MM.1S (cell line): ENCODE measurements around the gene RNF11.

Source experiments
- DNase-seq: peaks from one replicate; pipeline ENCODE4 v3.0.0-alpha.2; 2015
- H2AFZ ChIP-seq: fragments of 300-600 bp; sonication (generic); 2 replicates; pipeline ENCODE4 v1.6.0; 2016; ENCODE audit warnings: antibody characterized with exemption, low read length
- H3F3A ChIP-seq: fragments of 300-600 bp; sonication (generic); 2 replicates; pipeline ENCODE4 v1.6.1; 2016; ENCODE audit warnings: mild to moderate bottlenecking, antibody characterized with exemption, low read length, moderate library complexity, mixed read lengths; ENCODE audit not compliant: insufficient read depth
- H3K27ac ChIP-seq: fragments of 300-600 bp; sonication (generic); 2 replicates; pipeline ENCODE4 v1.5.1; 2016; ENCODE audit warnings: mild to moderate bottlenecking, low read length
- H3K27me3 ChIP-seq: fragments of 300-600 bp; sonication (generic); replicated peaks from 2 replicates; pipeline ENCODE4 v1.6.0; 2016; ENCODE audit warnings: low read length; ENCODE audit not compliant: insufficient read depth
- H3K36me3 ChIP-seq: fragments of 300-600 bp; sonication (generic); replicated peaks from 2 replicates; pipeline ENCODE4 v1.6.1; 2016; ENCODE audit warnings: mild to moderate bottlenecking, low read length, mixed read lengths; ENCODE audit not compliant: insufficient read depth
- H3K4me1 ChIP-seq: fragments of 300-600 bp; sonication (generic); 2 replicates; pipeline ENCODE4 v1.6.1; 2016; ENCODE audit warnings: low read length, mixed read lengths
- H3K4me2 ChIP-seq: fragments of 300-600 bp; sonication (generic); 2 replicates; pipeline ENCODE4 v1.6.0; 2016; ENCODE audit warnings: low read depth, low read length
- H3K4me3 ChIP-seq: fragments of 300-600 bp; sonication (generic); 2 replicates; pipeline ENCODE4 v1.5.1; 2016; ENCODE audit warnings: low read length, mixed read lengths
- H3K79me2 ChIP-seq: fragments of 300-600 bp; sonication (generic); 2 replicates; pipeline ENCODE4 v1.6.1; 2016; ENCODE audit warnings: mixed run types, low read length, mixed read lengths
- H3K9ac ChIP-seq: fragments of 300-600 bp; sonication (generic); 2 replicates; pipeline ENCODE4 v1.6.1; 2016; ENCODE audit warnings: low read length, mixed read lengths
- H3K9me2 ChIP-seq: fragments of 300-600 bp; sonication (generic); replicated peaks from 2 replicates; pipeline ENCODE4 v1.6.1; 2016; ENCODE audit warnings: mild to moderate bottlenecking, low read length, mixed read lengths; ENCODE audit not compliant: insufficient read depth
- H3K9me3 ChIP-seq: fragments of 300-600 bp; sonication (generic); replicated peaks from 2 replicates; pipeline ENCODE4 v1.6.1; 2016; ENCODE audit warnings: mild to moderate bottlenecking, low read length, mixed read lengths; ENCODE audit not compliant: insufficient read depth
- H4K20me1 ChIP-seq: fragments of 300-600 bp; sonication (generic); 2 replicates; pipeline ENCODE4 v1.6.1; 2016; ENCODE audit warnings: mild to moderate bottlenecking, low read length, moderate library complexity, mixed read lengths; ENCODE audit not compliant: insufficient read depth
- CTCF ChIP-seq: fragments of 300-600 bp; sonication (generic); IDR thresholded peaks from 2 replicates; pipeline ENCODE4 v1.5.1; 2016; ENCODE audit warnings: antibody characterized with exemption, low read length, mixed read lengths
- EZH2 ChIP-seq: fragments of 300-600 bp; sonication (generic); optimal IDR thresholded peaks from 2 replicates; pipeline ENCODE3; 2017; ENCODE audit warnings: low read depth, mild to moderate bottlenecking, antibody characterized with exemption, low read length, mixed read lengths
- EZH2phosphoT487 ChIP-seq: fragments of 300-600 bp; sonication (generic); IDR thresholded peaks from 2 replicates; pipeline ENCODE4 v1.6.1; 2018; ENCODE audit warnings: antibody characterized with exemption, low read length

The RNF11 gene

DNA sequence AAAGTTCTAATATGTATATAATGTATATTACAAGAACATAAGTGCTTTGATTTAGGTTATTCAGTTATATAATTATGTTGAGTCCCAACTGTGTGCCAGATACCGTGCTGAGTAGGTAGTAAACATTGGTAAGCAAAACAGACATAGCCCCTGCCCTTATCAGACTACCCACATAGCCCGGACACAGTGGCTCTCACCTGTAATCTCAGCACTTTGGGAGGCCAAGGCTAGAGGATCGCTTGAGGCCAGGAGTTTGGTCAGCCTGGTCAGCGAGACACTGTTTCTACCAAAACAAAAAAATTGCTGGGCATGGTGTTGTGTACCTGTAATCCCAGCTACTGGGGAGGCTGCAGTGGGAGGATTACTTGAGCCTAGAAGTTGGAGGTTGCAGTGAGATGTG, 30.7 kb downstream of the RNF11 start:
- H3K4me2 ChIP-seq, result no peak overlapping the region
- no peaks in the 10 kb centered on the region for H3K9me2 ChIP-seq
- H3K27me3 ChIP-seq, result no peaks in the 10 kb centered on the region
- no peaks in the 10 kb centered on the region for H3K4me1 ChIP-seq
- H3K9me3 ChIP-seq, result no peaks in the 10 kb centered on the region
- H3K79me2 ChIP-seq, result peaks cover 64% of the 10 kb centered on the region
- H3K36me3 ChIP-seq, result no peaks in the 10 kb centered on the region
- H4K20me1 ChIP-seq, result no peaks in the 10 kb centered on the region
- no peak for TF ChIP-seq CTCF
- H2AFZ ChIP-seq, result no peak overlapping the region
- H3K4me3 ChIP-seq, result no peak overlapping the region
- H3F3A ChIP-seq, result no peaks in the 10 kb centered on the region
- no peak overlapping the region for H3K9ac ChIP-seq
- no peak for DNase-seq
- no peak overlapping the region for H3K27ac ChIP-seq

- Histone ChIP-seq H3K9ac (no peak overlapping the region), H3K4me2 (no peak overlapping the region), H3K4me1 (no peaks in the 10 kb centered on the region), H2AFZ (no peak overlapping the region), H3K9me3 (no peaks in the 10 kb centered on the region), H3K27me3 (no peaks in the 10 kb centered on the region), H3K4me3 (no peak overlapping the region), H3F3A (no peaks in the 10 kb centered on the region), H3K36me3 (no peaks in the 10 kb centered on the region; the same call in 1 of the 2 replicates), H3K79me2 (peaks cover 47% of the 10 kb centered on the region), H3K27ac (no peak overlapping the region), H4K20me1 (no peaks in the 10 kb centered on the region), H3K9me2 (no peaks in the 10 kb centered on the region)
- no peak for DNase-seq
- TF ChIP-seq EZH2phosphoT487 (no peak), CTCF (no peak), EZH2 (no peak)
These were observed 32.6 kb downstream of the RNF11 start for GRCh38 chr1:51268634-51269033.

DNA sequence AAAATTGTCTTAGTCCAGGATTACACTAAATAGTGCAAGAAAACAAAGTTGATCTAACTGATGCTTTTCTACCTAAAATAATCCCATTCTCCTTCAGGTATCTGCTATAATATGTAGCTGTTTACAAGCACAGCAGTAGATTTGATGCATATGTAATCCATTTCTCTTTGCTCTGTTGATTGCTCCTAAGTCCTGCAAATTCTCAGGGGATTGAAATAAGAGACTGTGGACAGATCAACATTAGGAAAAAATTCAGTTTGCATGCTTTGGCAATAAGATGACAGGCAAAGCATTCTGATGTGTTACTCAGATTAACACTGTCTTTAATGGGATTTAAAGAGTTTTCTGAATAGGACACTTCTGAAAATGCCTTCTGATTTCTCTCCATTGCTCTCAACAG, 34.7 kb downstream of the RNF11 start:
- peaks cover 33% of the 10 kb centered on the region for H3K79me2 ChIP-seq
- no peaks in the 10 kb centered on the region; the same call in 1 of the 2 replicates for H3K36me3 ChIP-seq
- H3K4me3 ChIP-seq, result no peak overlapping the region
- H3K4me1 ChIP-seq, result no peaks in the 10 kb centered on the region
- no peak for TF ChIP-seq EZH2
- no peak for TF ChIP-seq CTCF
- TF ChIP-seq EZH2phosphoT487, result no peak
- H3K9me2 ChIP-seq, result no peaks in the 10 kb centered on the region
- H3K9me3 ChIP-seq, result no peaks in the 10 kb centered on the region
- H3K4me2 ChIP-seq, result no peak overlapping the region
- no peak overlapping the region for H2AFZ ChIP-seq
- no peak overlapping the region for H3K27ac ChIP-seq
- no peaks in the 10 kb centered on the region for H3K27me3 ChIP-seq
- no peaks in the 10 kb centered on the region for H3F3A ChIP-seq
- DNase-seq, result no peak
- no peaks in the 10 kb centered on the region for H4K20me1 ChIP-seq
- H3K9ac ChIP-seq, result no peak overlapping the region

GRCh38 chr1:51272916-51273315, 36.8 kb downstream of the RNF11 start:
- H3K9ac ChIP-seq, result no peak overlapping the region
- H4K20me1 ChIP-seq, result no peaks in the 10 kb centered on the region
- no peaks in the 10 kb centered on the region for H3F3A ChIP-seq
- H3K27ac ChIP-seq, result no peak overlapping the region
- H3K4me2 ChIP-seq, result no peak overlapping the region
- no peak for TF ChIP-seq CTCF
- TF ChIP-seq EZH2phosphoT487, result no peak
- TF ChIP-seq EZH2, result no peak
- no peak overlapping the region for H3K4me3 ChIP-seq
- no peaks in the 10 kb centered on the region for H3K27me3 ChIP-seq
- no peaks in the 10 kb centered on the region; the same call in 1 of the 2 replicates for H3K36me3 ChIP-seq
- H3K9me2 ChIP-seq, result no peaks in the 10 kb centered on the region
- H3K9me3 ChIP-seq, result no peaks in the 10 kb centered on the region
- DNase-seq, result no peak
- H3K4me1 ChIP-seq, result no peaks in the 10 kb centered on the region
- peaks cover 11% of the 10 kb centered on the region for H3K79me2 ChIP-seq
- H2AFZ ChIP-seq, result no peak overlapping the region
